ENCODE data around the gene COMMD9.

GRCh38 chr11:36274414-36274813 lies 14.8 kb downstream of the COMMD9 start:
- TF ChIP-seq STAT1 (conservative IDR thresholded peaks at IDR 0.05) = no peak
- no peak for TF ChIP-seq FOS (IDR thresholded peaks at IDR 0.05; ENCODE audit: borderline replicate concordance, extremely low read depth, insufficient read length)
- no peak for TF ChIP-seq CTCF (IDR thresholded peaks at IDR 0.05 in 2 of 3, conservative IDR thresholded peaks at IDR 0.05 in 1 of 3; ENCODE audit: control insufficient read depth in 2 of 3, extremely low read depth in 1 of 3, insufficient read depth in 1 of 3, low read depth in 3 of 3, low read length in 3 of 3)
- TF ChIP-seq REST (IDR thresholded peaks at IDR 0.05; ENCODE audit: low read depth, low read length) = no peak
- no peak for TF ChIP-seq BCL3 (IDR thresholded peaks at IDR 0.05; ENCODE audit: borderline replicate concordance, insufficient read depth, low read depth, low read length, poor library complexity, severe bottlenecking)
- TF ChIP-seq USF2 (IDR thresholded peaks at IDR 0.05; ENCODE audit: borderline replicate concordance, low read depth, low read length) = no peak
- TF ChIP-seq ATF3 (IDR thresholded peaks at IDR 0.05; ENCODE audit: borderline replicate concordance, extremely low read depth, low read depth, low read length) = no peak
- no peak for TF ChIP-seq TCF3 (IDR thresholded peaks at IDR 0.05; ENCODE audit: borderline replicate concordance, insufficient read depth, low read depth, low read length)
- no peak for TF ChIP-seq NRF1 (conservative IDR thresholded peaks at IDR 0.05; ENCODE audit: low read depth, low read length)
- TF ChIP-seq MLLT1 (IDR thresholded peaks at IDR 0.05) = no peak
